Esophagus (tissue), 2 donors: ENCODE data around the gene TMEM38A. TPM values are rescaled to one million over a fixed set of nuclear protein-coding genes. Genes with fewer than 3 reads are reported as not detected.
"Not testable (repeated sequence)": the region's sequence is repeated elsewhere in the genome, so short reads cannot be mapped to it uniquely, and the experiment has no call there.

Source experiments
- H3K27ac ChIP-seq, 2 donors: one replicate each; pipeline ENCODE4 v1.5.1; 2013; ENCODE audit warnings: low read depth in 2 of 2, mild to moderate bottlenecking in 2 of 2, inconsistent platforms in 1 of 2, low read length in 1 of 2, moderate library complexity in 1 of 2
- H3K27me3 ChIP-seq, 2 donors: one replicate each; pipeline ENCODE4 v1.6.1; 2013; ENCODE audit warnings: low read length in 2 of 2, control low read depth in 1 of 2, mild to moderate bottlenecking in 1 of 2; ENCODE audit not compliant: insufficient read depth in 2 of 2, control insufficient read depth in 1 of 2
- H3K36me3 ChIP-seq, 2 donors: one replicate each; pipeline ENCODE4 v1.6.1; 2013; ENCODE audit warnings: low read length in 1 of 2; ENCODE audit not compliant: control insufficient read depth in 2 of 2, insufficient read depth in 2 of 2
- H3K4me1 ChIP-seq, 2 donors: one replicate each; pipeline ENCODE4 v1.6.1; 2013; ENCODE audit warnings: low read length in 1 of 2; ENCODE audit not compliant: control insufficient read depth in 2 of 2, insufficient read depth in 2 of 2
- H3K4me3 ChIP-seq, 2 donors: one replicate each; pipeline ENCODE4 v1.5.1; 2013; ENCODE audit warnings: low read length in 2 of 2, mild to moderate bottlenecking in 2 of 2, low read depth in 1 of 2, moderate library complexity in 1 of 2
- H3K9me3 ChIP-seq, 2 donors: one replicate each; pipeline ENCODE4 v1.6.1; 2013; ENCODE audit warnings: mild to moderate bottlenecking in 2 of 2, low read depth in 1 of 2, low read length in 1 of 2, moderate library complexity in 1 of 2; ENCODE audit not compliant: control insufficient read depth in 2 of 2, insufficient read depth in 1 of 2
- WGBS, 2 donors: extraction: QIAGEN DNeasy Blood & Tissue Kit; methylation state at CpG; one replicate each; pipeline ENCODE4 v1.1.7; 2013; 5-methylcytosine and 5-hydroxymethylcytosine counted together
- polyA plus RNA-seq, 2 donors: library from polyadenylated mRNA; stranded (reverse); fragments of 200-250 nt; gene quantifications; one replicate each; pipeline ENCODE4 v1.2.3, GENCODE V29; 2013
- donor health status: healthy with polysubstance abuse.
- donor health status: Bipolar disorder and iron deficiency.

TMEM38A gene
- polyA plus RNA-seq, 2 donors: 1.3 to 2.6 TPM

GRCh38 chr19:16721051-16721450 lies 60.1 kb downstream of the TMEM38A start:
- Histone ChIP-seq H3K4me3 (no peak overlapping the region), H3K27me3 (no peaks in the 10 kb centered on the region), H3K27ac (no peak overlapping the region), H3K4me1 (peaks cover 0 to 5% of the 10 kb centered on the region in 2 donors), H3K9me3 (no peaks in the 10 kb centered on the region), H3K36me3 (no peaks in the 10 kb centered on the region)
- 72 to 80% methylated on average over 7 of the region's 7 CpGs for WGBS, 2 donors

- Histone ChIP-seq H3K27me3 (no peaks in the 10 kb centered on the region), H3K4me1 (peaks cover 4 to 12% of the 10 kb centered on the region in 2 donors), H3K4me3 (no peak overlapping the region), H3K9me3 (no peaks in the 10 kb centered on the region), H3K27ac (no peak overlapping the region), H3K36me3 (no peaks in the 10 kb centered on the region)
- WGBS, 2 donors: 67 to 73% methylated on average over 3 of the region's 3 CpGs
These were observed 61.7 kb downstream of the TMEM38A start for GRCh38 chr19:16722591-16722990.

GRCh38 chr19:16726916-16727315 lies 66.0 kb downstream of the TMEM38A start:
- H3K9me3 ChIP-seq: no peaks in the 10 kb centered on the region
- 53 to 64% methylated on average over 11 of the region's 11 CpGs for WGBS, 2 donors
- no peaks in the 10 kb centered on the region for H3K36me3 ChIP-seq
- H3K27me3 ChIP-seq: no peaks in the 10 kb centered on the region
- H3K4me1 ChIP-seq: peaks cover 4 to 7% of the 10 kb centered on the region in 2 donors
- H3K27ac ChIP-seq: no peak overlapping the region
- H3K4me3 ChIP-seq: no peak overlapping the region

- H3K9me3 ChIP-seq, H3K27ac ChIP-seq, H3K4me1 ChIP-seq, H3K27me3 ChIP-seq, H3K36me3 ChIP-seq, H3K4me3 ChIP-seq: not testable (repeated sequence)
- 91 to 94% methylated on average over 4 of the region's 4 CpGs for WGBS, 2 donors
These were observed 74.8 kb downstream of the TMEM38A start for GRCh38 chr19:16735650-16736266.

- no peak overlapping the region for H3K27ac ChIP-seq
- H3K4me1 ChIP-seq: no peaks in the 10 kb centered on the region
- WGBS, 2 donors: 64 to 76% methylated on average over 3 of the region's 3 CpGs
- no peak overlapping the region for H3K4me3 ChIP-seq
- no peaks in the 10 kb centered on the region for H3K36me3 ChIP-seq
- no peaks in the 10 kb centered on the region for H3K27me3 ChIP-seq
- no peaks in the 10 kb centered on the region for H3K9me3 ChIP-seq
These were observed 75.8 kb downstream of the TMEM38A start for GRCh38 chr19:16736709-16737108.

GRCh38 chr19:16737911-16738310 lies 77.0 kb downstream of the TMEM38A start:
- Histone ChIP-seq H3K9me3 (no peaks in the 10 kb centered on the region), H3K27me3 (no peaks in the 10 kb centered on the region), H3K27ac (no peak overlapping the region), H3K36me3 (no peaks in the 10 kb centered on the region), H3K4me1 (no peaks in the 10 kb centered on the region), H3K4me3 (no peak overlapping the region)
- WGBS, 2 donors: 29 to 44% methylated on average over 3 to 4 of the region's 4 CpGs

GRCh38 chr19:16739546-16739945 lies 78.6 kb downstream of the TMEM38A start:
- Histone ChIP-seq H3K4me3 (no peak overlapping the region), H3K36me3 (no peaks in the 10 kb centered on the region), H3K27me3 (no peaks in the 10 kb centered on the region), H3K4me1 (no peaks in the 10 kb centered on the region), H3K27ac (no peak overlapping the region), H3K9me3 (no peaks in the 10 kb centered on the region)
- WGBS, 2 donors: 51 to 61% methylated on average over 3 of the region's 3 CpGs

Other genes with a start within 250 kb of the TMEM38A start
- gene EPS15L1, start 189.2 kb upstream of the TMEM38A start, polyA plus RNA-seq: 10 to 100 TPM; 17.7 to 20.2 TPM
- gene CALR3, start 165.0 kb upstream of the TMEM38A start, polyA plus RNA-seq: under 1 TPM in 1 of 2 donors, not detected in 1; 0.02 TPM
- 1 to 10 TPM; 1.6 to 2.5 TPM for gene C19orf44, start 164.7 kb upstream of the TMEM38A start, polyA plus RNA-seq
- 10 to 100 TPM; 15.2 to 20.1 TPM for gene CHERP, start 118.7 kb upstream of the TMEM38A start, polyA plus RNA-seq
- gene SLC35E1, start 88.7 kb upstream of the TMEM38A start, polyA plus RNA-seq: 10 to 100 TPM; 15.5 to 20.6 TPM
- 1 to 10 TPM; 5.0 to 5.5 TPM for gene MED26, start 32.9 kb upstream of the TMEM38A start, polyA plus RNA-seq
- 10 to 100 TPM; 41.3 to 52.0 TPM for gene SMIM7, start 995 bp upstream of the TMEM38A start, polyA plus RNA-seq
- under 1 TPM; 0.06 to 0.22 TPM for gene NWD1, start 58.7 kb downstream of the TMEM38A start, polyA plus RNA-seq
- gene SIN3B, start 168.3 kb downstream of the TMEM38A start, polyA plus RNA-seq: 10 to 100 TPM; 19.0 to 40.3 TPM
- gene F2RL3, start 227.9 kb downstream of the TMEM38A start, polyA plus RNA-seq: 1 to 10 TPM in 1 of 2 donors, under 1 TPM in 1; 0.31 to 1.5 TPM